DOHH2 (cell line): ENCODE data around the gene COIL.

ENCODE experiments used
- H3F3A ChIP-seq: fragments of 200-600 bp; sonication (generic), shearing (Covaris generic); 2 replicates; pipeline ENCODE4 v1.6.0; 2016; ENCODE audit warnings: antibody characterized with exemption, mild to moderate bottlenecking; ENCODE audit not compliant: control insufficient read depth, insufficient read depth
- H3K27ac ChIP-seq: fragments of 200-600 bp; sonication (generic); 2 replicates; pipeline ENCODE4 v1.5.1; 2014; ENCODE audit warnings: low read depth, mild to moderate bottlenecking, low read length, moderate library complexity
- H3K27me3 ChIP-seq: fragments of 200-600 bp; sonication (generic); 2 replicates; pipeline ENCODE4 v1.6.1; 2014; ENCODE audit warnings: mild to moderate bottlenecking, low read length, mixed read lengths; ENCODE audit not compliant: control insufficient read depth
- H3K36me3 ChIP-seq: fragments of 200-600 bp; sonication (generic); 2 replicates; pipeline ENCODE4 v1.6.1; 2014; ENCODE audit warnings: mild to moderate bottlenecking, low read length, moderate library complexity, mixed read lengths; ENCODE audit not compliant: control insufficient read depth
- H3K4me1 ChIP-seq: fragments of 200-600 bp; sonication (generic); 2 replicates; pipeline ENCODE4 v1.6.1; 2014; ENCODE audit warnings: mild to moderate bottlenecking, low read length, mixed read lengths; ENCODE audit not compliant: control insufficient read depth
- H3K4me2 ChIP-seq: fragments of 200-600 bp; sonication (generic); 2 replicates; pipeline ENCODE4 v1.6.0; 2014; ENCODE audit warnings: mild to moderate bottlenecking, low read length, moderate library complexity
- H3K4me3 ChIP-seq: fragments of 200-600 bp; sonication (generic); 2 replicates; pipeline ENCODE4 v1.5.1; 2014; ENCODE audit warnings: mild to moderate bottlenecking, low read length, mixed read lengths
- H3K79me2 ChIP-seq: fragments of 200-600 bp; sonication (generic); 2 replicates; pipeline ENCODE4 v1.6.1; 2014; ENCODE audit warnings: mild to moderate bottlenecking, low read length, mixed read lengths; ENCODE audit not compliant: control insufficient read depth
- H3K9me2 ChIP-seq: fragments of 200-600 bp; sonication (generic); replicated peaks from 2 replicates; pipeline ENCODE4 v1.6.1; 2014; ENCODE audit warnings: mild to moderate bottlenecking, low read length, mixed read lengths; ENCODE audit not compliant: control insufficient read depth
- H3K9me3 ChIP-seq: fragments of 200-600 bp; sonication (generic); 2 replicates; pipeline ENCODE4 v1.6.1; 2014; ENCODE audit warnings: antibody characterized with exemption, low read length, mixed read lengths; ENCODE audit not compliant: control insufficient read depth, insufficient read depth
- H4K20me1 ChIP-seq: fragments of 200-600 bp; sonication (generic); 2 replicates; pipeline ENCODE4 v1.6.0; 2014; ENCODE audit warnings: low read depth, mild to moderate bottlenecking, antibody characterized with exemption, low read length, moderate library complexity; ENCODE audit not compliant: control insufficient read depth, insufficient read depth
- CTCF ChIP-seq: fragments of 200-600 bp; sonication (generic); IDR thresholded peaks from one replicate; pipeline ENCODE4 v1.5.1; 2014; ENCODE audit warnings: antibody characterized with exemption, mild to moderate bottlenecking, low read depth, low read length; ENCODE audit not compliant: poor library complexity, severe bottlenecking
- EZH2phosphoT487 ChIP-seq: fragments of 200-600 bp; sonication (generic); IDR thresholded peaks from 2 replicates; pipeline ENCODE4 v1.6.1; 2017; ENCODE audit warnings: borderline replicate concordance, mild to moderate bottlenecking, antibody characterized with exemption, low read length, moderate library complexity, mixed read lengths

COIL gene

DNA sequence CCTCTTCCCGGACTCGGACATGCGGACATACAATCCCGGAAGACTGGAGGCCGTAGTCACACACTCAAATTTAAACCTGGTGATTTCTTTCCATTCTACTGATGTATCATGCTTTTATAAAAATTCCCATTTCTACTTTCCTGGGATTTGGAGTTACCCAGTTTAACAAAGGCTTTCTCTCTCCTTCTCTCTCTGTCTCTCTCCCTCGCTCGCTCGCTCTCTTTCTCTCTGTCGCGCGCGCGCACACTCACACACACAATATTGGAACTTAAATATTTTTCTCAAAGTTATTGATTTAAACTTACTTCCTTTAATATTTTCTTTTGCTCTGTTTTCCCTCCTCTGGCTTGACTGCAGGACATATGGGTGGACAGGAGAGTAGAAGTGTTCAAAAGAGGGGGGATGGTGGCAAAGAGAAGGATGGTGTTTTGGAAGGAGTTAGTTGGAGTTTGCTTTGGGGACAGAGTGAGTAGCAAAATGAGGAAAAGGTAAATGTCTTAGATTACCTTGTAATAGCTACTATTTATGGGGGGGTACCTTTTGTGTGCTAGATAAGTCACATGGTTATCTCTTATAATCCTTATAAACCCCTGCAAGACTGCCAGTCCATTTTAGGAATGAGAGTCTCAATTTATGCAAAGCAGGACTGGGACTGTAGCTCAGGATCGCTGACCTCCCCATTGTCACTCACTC lies 46.1 kb downstream of the COIL start:
- Histone ChIP-seq H3F3A (peaks cover 6% of the 10 kb centered on the region; the same call in 1 of the 2 replicates), H3K4me3 (peak overlapping the region; percentile 95), H3K4me1 (peaks cover 43% of the 10 kb centered on the region), H3K9me3 (no peaks in the 10 kb centered on the region), H3K4me2 (peak overlapping the region; percentile 93), H3K27me3 (no peaks in the 10 kb centered on the region), H4K20me1 (0 out of 2 replicates have a peak, but pooled peaks cover 5% of the 10 kb centered on the region), H3K79me2 (peaks cover 50% of the 10 kb centered on the region), H3K27ac (peak overlapping the region; percentile 79), H3K36me3 (peaks cover 30% of the 10 kb centered on the region), H3K9me2 (no peaks in the 10 kb centered on the region)
- no peak for TF ChIP-seq EZH2phosphoT487
- TF ChIP-seq CTCF = no peak

DNA sequence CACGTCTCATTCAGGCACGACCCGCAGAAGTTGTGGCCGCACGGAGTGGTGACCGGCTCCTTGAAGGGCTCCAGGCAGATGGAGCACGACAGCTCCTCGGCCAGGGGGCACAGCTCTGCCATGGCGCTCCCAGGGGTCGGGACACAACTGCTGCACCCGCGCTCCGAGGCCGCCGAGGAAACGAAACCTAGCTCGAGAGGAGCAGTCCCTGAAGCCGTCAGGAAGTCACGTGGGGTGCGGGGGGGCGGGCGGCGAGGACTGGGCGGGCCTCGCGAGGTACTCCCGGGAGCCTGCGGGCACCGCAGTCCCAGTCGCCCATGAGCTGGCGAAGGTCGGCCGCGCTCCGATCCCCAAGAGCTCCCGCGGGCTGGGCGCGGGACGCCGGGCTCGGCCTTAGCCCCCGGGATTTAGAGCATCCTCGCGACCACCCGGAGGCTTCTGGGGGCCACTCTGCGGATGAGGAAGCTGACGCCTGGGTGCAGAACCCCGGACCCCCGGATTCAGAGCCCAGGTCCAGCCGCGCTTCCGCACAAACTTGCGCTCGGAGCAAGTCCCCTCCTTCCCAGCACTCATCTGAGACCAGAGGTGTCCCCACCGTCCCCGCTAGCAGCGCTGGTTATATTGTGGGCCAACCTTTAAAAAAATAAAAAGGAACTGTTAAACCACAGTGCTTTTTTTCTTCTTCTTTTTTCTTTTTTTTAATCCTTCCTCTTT lies 46.8 kb downstream of the COIL start, which contains the start of gene TRIM25:
Gene TRIM25 (minus strand): TSS at position 183 of the 714 bp plus-strand sequence. CDS start 61 bp downstream, at position 122.
- Histone ChIP-seq H4K20me1 (0 out of 2 replicates have a peak, but pooled peaks cover 5% of the 10 kb centered on the region), H3K27me3 (no peaks in the 10 kb centered on the region), H3F3A (peaks cover 9% of the 10 kb centered on the region), H3K36me3 (peaks cover 33% of the 10 kb centered on the region), H3K4me3 (peak within 1 kb of the TSS; percentile 95), H3K27ac (peak within 1 kb of the TSS; percentile 79), H3K4me1 (peaks cover 50% of the 10 kb centered on the region), H3K79me2 (peaks cover 57% of the 10 kb centered on the region), H3K4me2 (peak within 1 kb of the TSS; percentile 93), H3K9me3 (no peaks in the 10 kb centered on the region), H3K9me2 (no peaks in the 10 kb centered on the region)
- TF ChIP-seq CTCF (no peak), EZH2phosphoT487 (no peak)

- H3K9me2 ChIP-seq = no peaks in the 10 kb centered on the region
- 0 out of 2 replicates have a peak, but pooled peaks cover 8% of the 10 kb centered on the region for H4K20me1 ChIP-seq
- peaks cover 15% of the 10 kb centered on the region for H3F3A ChIP-seq
- H3K9me3 ChIP-seq = no peaks in the 10 kb centered on the region
- H3K4me1 ChIP-seq = peaks cover 56% of the 10 kb centered on the region
- H3K27me3 ChIP-seq = no peaks in the 10 kb centered on the region
- H3K27ac ChIP-seq = peak overlapping the region; percentile 79
- TF ChIP-seq CTCF = no peak
- no peak for TF ChIP-seq EZH2phosphoT487
- H3K79me2 ChIP-seq = peaks cover 61% of the 10 kb centered on the region
- H3K36me3 ChIP-seq = peaks cover 38% of the 10 kb centered on the region
- H3K4me3 ChIP-seq = peak overlapping the region; percentile 95
- H3K4me2 ChIP-seq = peak overlapping the region; percentile 93
These were observed 47.4 kb downstream of the COIL start for GRCh38 chr17:56913353-56913866.
